BLaER1 treated with 17β-estradiol and CSF1 and Interleukin-3, amounts not matched to agents 10 nM and 100 nM (cell line): ENCODE results near the gene MYOM1.
A peak's percentile ranks its signal among the peaks of the same experiment; 100 is the strongest.

ENCODE experiments used
- H3K27ac ChIP-seq, 11 experiments: shearing (Covaris generic); formaldehyde crosslinking; 2 replicates each; pipeline ENCODE4 v1.8.1; 2022
- H3K27me3 ChIP-seq, 11 experiments: shearing (Covaris generic); formaldehyde crosslinking; 2 replicates each; pipeline ENCODE4 v1.8.1; 2022
- H3K36me3 ChIP-seq, 11 experiments: shearing (Covaris generic); formaldehyde crosslinking; 2 replicates each; pipeline ENCODE4 v1.8.1; 2022
- H3K4me1 ChIP-seq, 10 experiments: shearing (Covaris generic); formaldehyde crosslinking; 2 replicates each; pipeline ENCODE4 v1.8.1; 2022
- H3K4me2 ChIP-seq, 11 experiments: shearing (Covaris generic); formaldehyde crosslinking; 2 replicates each; pipeline ENCODE4 v1.8.1; 2022
- H3K4me3 ChIP-seq, 10 experiments: shearing (Covaris generic); formaldehyde crosslinking; 2 replicates each; pipeline ENCODE4 v1.8.1; 2022
- H3K9ac ChIP-seq, 11 experiments: shearing (Covaris generic); formaldehyde crosslinking; 2 replicates each; pipeline ENCODE4 v1.8.1; 2022
- H3K9me3 ChIP-seq, 11 experiments: shearing (Covaris generic); formaldehyde crosslinking; replicated peaks in 1 of 11; 2 replicates each; pipeline ENCODE4 v1.8.1; 2022
- H4K20me1 ChIP-seq, 11 experiments: shearing (Covaris generic); formaldehyde crosslinking; 2 replicates each; pipeline ENCODE4 v1.8.1; 2022
- Cebpa-rat ChIP-seq, 11 experiments: shearing (Covaris generic); IDR thresholded peaks; 2 replicates each; pipeline ENCODE4 v1.8.1; 2022

Gene MYOM1

GRCh38 chr18:3218819-3219218 is 949 bp downstream of the MYOM1 start:
- Histone ChIP-seq H3K9ac (no peak overlapping the region), H4K20me1 (no peaks in the 10 kb centered on the region), H3K36me3 (peaks cover 0 to 9% (median 0%) of the 10 kb centered on the region in 11 experiments; a peak in 4 of 22 replicates), H3K4me3 (no peak overlapping the region), H3K9me3 (peaks cover 0 to 11% (median 5%) of the 10 kb centered on the region in 11 experiments; a peak in 9 of 22 replicates), H3K27me3 (no peaks in the 10 kb centered on the region), H3K27ac (no peak overlapping the region), H3K4me2 (no peak overlapping the region), H3K4me1 (peaks cover 0 to 4% (median under 1%) of the 10 kb centered on the region in 10 experiments; a peak in 5 of 20 replicates)
- no peak for TF ChIP-seq Cebpa-rat (IDR thresholded peaks at IDR 0.05)

GRCh38 chr18:3217948-3218647 is 1.7 kb downstream of the MYOM1 start:
- no peak overlapping the region for H3K4me2 ChIP-seq
- no peaks in the 10 kb centered on the region for H3K27me3 ChIP-seq
- H3K36me3 ChIP-seq, result peaks cover 0 to 9% (median 0%) of the 10 kb centered on the region in 11 experiments; a peak in 4 of 22 replicates
- H4K20me1 ChIP-seq, result no peaks in the 10 kb centered on the region
- H3K4me1 ChIP-seq, result peaks cover 7 to 12% (median 7%) of the 10 kb centered on the region in 10 experiments; a peak in 16 of 20 replicates
- H3K9me3 ChIP-seq, result peaks cover 0 to 11% (median 5%) of the 10 kb centered on the region in 11 experiments; a peak in 9 of 22 replicates
- no peak overlapping the region for H3K27ac ChIP-seq
- no peak for TF ChIP-seq Cebpa-rat (IDR thresholded peaks at IDR 0.05)
- no peak overlapping the region for H3K9ac ChIP-seq
- no peak overlapping the region for H3K4me3 ChIP-seq

GRCh38 chr18:3216987-3217386 is 2.8 kb downstream of the MYOM1 start:
- TF ChIP-seq Cebpa-rat (IDR thresholded peaks at IDR 0.05), result no peak
- H3K27me3 ChIP-seq, result no peaks in the 10 kb centered on the region
- H3K9ac ChIP-seq, result no peak overlapping the region
- H3K4me3 ChIP-seq, result no peak overlapping the region
- H3K4me1 ChIP-seq, result peaks cover 8 to 16% (median 10%) of the 10 kb centered on the region in 10 experiments; a peak in 16 of 20 replicates
- H4K20me1 ChIP-seq, result no peaks in the 10 kb centered on the region
- peaks cover 0 to 11% (median 5%) of the 10 kb centered on the region in 11 experiments; a peak in 9 of 22 replicates for H3K9me3 ChIP-seq
- no peak overlapping the region for H3K27ac ChIP-seq
- peaks cover 0 to 9% (median 0%) of the 10 kb centered on the region in 11 experiments; a peak in 4 of 22 replicates for H3K36me3 ChIP-seq
- H3K4me2 ChIP-seq, result no peak overlapping the region

- no peak overlapping the region for H3K27ac ChIP-seq
- peaks cover 0 to 11% (median 5%) of the 10 kb centered on the region in 11 experiments; a peak in 9 of 22 replicates for H3K9me3 ChIP-seq
- H3K4me3 ChIP-seq, result no peak overlapping the region
- H3K4me2 ChIP-seq, result no peak overlapping the region
- H3K27me3 ChIP-seq, result no peaks in the 10 kb centered on the region
- no peak overlapping the region for H3K9ac ChIP-seq
- peaks cover 8 to 16% (median 10%) of the 10 kb centered on the region in 10 experiments; a peak in 16 of 20 replicates for H3K4me1 ChIP-seq
- H3K36me3 ChIP-seq, result peaks cover 0 to 9% (median 0%) of the 10 kb centered on the region in 11 experiments; a peak in 4 of 22 replicates
- no peak for TF ChIP-seq Cebpa-rat (IDR thresholded peaks at IDR 0.05)
- H4K20me1 ChIP-seq, result no peaks in the 10 kb centered on the region
Measured at GRCh38 chr18:3214855-3215637, 4.7 kb downstream of the MYOM1 start.

DNA sequence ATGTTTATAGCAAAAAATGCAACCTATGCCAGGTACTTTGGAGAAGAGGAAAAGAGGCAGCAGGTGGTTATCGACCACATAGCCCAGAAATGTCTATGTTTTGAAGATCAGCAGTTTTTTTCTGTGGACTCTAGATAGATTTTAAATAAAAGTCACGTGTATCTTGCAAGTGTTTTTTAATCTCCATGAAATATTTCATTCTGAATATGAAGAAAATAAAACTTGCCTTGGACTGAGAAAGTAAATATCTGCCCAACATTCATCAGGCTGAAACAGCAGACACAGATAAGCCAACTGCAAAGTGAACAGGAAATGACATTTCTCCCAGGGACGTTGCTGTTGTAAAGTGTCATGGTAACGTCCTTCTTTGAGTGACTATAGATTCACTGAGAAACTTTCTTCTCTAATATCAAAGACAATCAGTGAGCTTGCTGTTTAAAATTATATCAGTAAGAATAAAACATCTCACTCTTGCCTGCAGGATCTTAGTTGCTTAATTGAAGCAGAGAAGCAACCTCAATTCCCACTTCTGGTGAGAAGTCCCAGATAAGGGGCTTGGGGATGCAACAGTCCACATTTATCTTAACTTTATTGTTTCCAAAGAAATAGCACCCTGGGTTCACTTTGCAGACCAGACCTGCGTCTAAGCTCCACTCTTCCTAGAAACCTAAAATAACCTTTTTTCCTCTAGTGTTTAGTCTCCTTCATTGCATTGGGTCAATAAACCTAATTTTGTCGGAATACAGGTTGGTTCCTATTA is 6.3 kb downstream of the MYOM1 start:
- H3K27me3 ChIP-seq, result no peaks in the 10 kb centered on the region
- no peak overlapping the region for H3K4me3 ChIP-seq
- no peak overlapping the region for H3K9ac ChIP-seq
- peaks cover 0 to 9% (median 0%) of the 10 kb centered on the region in 11 experiments; a peak in 4 of 22 replicates for H3K36me3 ChIP-seq
- H3K4me2 ChIP-seq, result peak overlapping the region in 10 of 11 experiments; percentile 4 to 30 (median 14); a peak in 12 of 22 replicates
- peaks cover 0 to 11% (median 5%) of the 10 kb centered on the region in 11 experiments; a peak in 9 of 22 replicates for H3K9me3 ChIP-seq
- peak overlapping the region in 1 of 11 experiments; percentile 14; a peak in 1 of 22 replicates for H3K27ac ChIP-seq
- no peak for TF ChIP-seq Cebpa-rat (IDR thresholded peaks at IDR 0.05)
- H3K4me1 ChIP-seq, result peaks cover 8 to 12% (median 10%) of the 10 kb centered on the region in 10 experiments; a peak in 15 of 20 replicates
- H4K20me1 ChIP-seq, result no peaks in the 10 kb centered on the region

GRCh38 chr18:3212657-3213056 is 7.1 kb downstream of the MYOM1 start:
- no peak for TF ChIP-seq Cebpa-rat (IDR thresholded peaks at IDR 0.05)
- Histone ChIP-seq H3K27ac (no peak overlapping the region), H4K20me1 (no peaks in the 10 kb centered on the region), H3K4me3 (no peak overlapping the region), H3K4me1 (peaks cover 8 to 12% (median 10%) of the 10 kb centered on the region in 10 experiments; a peak in 15 of 20 replicates), H3K9me3 (peaks cover 0 to 11% (median 5%) of the 10 kb centered on the region in 11 experiments; a peak in 9 of 22 replicates), H3K27me3 (no peaks in the 10 kb centered on the region), H3K36me3 (peaks cover 0 to 9% (median 0%) of the 10 kb centered on the region in 11 experiments; a peak in 4 of 22 replicates), H3K4me2 (peak overlapping the region in 4 of 11 experiments; percentile 4 to 24 (median 12); a peak in 4 of 22 replicates), H3K9ac (no peak overlapping the region)

DNA sequence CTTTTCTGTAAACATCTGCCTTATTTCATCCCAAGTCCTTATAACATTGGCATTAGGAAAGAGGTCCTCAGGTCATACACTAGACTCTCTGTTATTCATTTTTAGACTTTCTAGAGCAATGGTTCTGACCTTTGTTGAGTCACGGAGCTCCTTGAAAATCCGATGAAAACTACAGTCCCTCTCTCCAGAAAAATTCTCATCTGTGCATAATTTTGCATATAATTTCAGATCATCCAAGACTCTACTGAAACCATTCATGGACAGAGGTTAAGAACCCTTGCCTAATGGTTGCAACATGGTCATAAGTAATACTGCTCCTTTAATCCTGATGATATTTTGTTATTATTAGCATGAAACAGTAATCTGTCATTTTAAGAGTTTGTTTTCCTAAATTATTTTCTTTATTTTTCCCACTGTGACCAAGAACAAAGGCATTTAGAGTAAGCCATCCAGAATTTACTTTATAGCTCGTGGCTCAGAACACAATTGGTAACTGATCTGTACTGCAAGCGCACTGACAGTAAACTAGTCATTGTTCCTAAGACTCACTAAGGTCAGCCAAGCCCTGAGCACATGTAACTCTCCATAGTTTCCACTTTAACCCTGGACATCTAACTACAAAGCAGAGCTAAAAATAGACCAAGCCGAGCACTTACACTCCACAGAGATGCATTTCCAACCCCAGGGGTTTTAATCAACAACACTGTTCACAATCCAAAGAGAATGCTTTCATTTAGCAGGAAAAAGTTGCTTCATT is 8.4 kb downstream of the MYOM1 start:
- Histone ChIP-seq H3K36me3 (peaks cover 0 to 9% (median 0%) of the 10 kb centered on the region in 11 experiments; a peak in 5 of 22 replicates), H3K27me3 (no peaks in the 10 kb centered on the region), H3K4me1 (peaks cover 8 to 12% (median 10%) of the 10 kb centered on the region in 10 experiments; a peak in 15 of 20 replicates), H3K27ac (no peak overlapping the region), H4K20me1 (no peaks in the 10 kb centered on the region), H3K4me3 (no peak overlapping the region), H3K9me3 (peaks cover 0 to 11% (median 6%) of the 10 kb centered on the region in 11 experiments; a peak in 9 of 22 replicates), H3K4me2 (no peak overlapping the region), H3K9ac (no peak overlapping the region)
- TF ChIP-seq Cebpa-rat (IDR thresholded peaks at IDR 0.05), result no peak
